SK-N-SH (cell line): ENCODE measurements around the gene SLC29A1. TPM values are rescaled to one million over a fixed set of nuclear protein-coding genes. Genes with fewer than 3 reads are reported as not detected.

ENCODE experiments used
- CHD2 ChIP-seq: fragments of 150-350 bp; IDR thresholded peaks from 2 replicates; pipeline ENCODE4 v1.6.1; 2018; ENCODE audit warnings: low read length; ENCODE audit not compliant: partially characterized antibody
- FOSL2 ChIP-seq: IDR thresholded peaks from 2 replicates; pipeline ENCODE4 v1.4.0; 2012; ENCODE audit warnings: low read depth, mild to moderate bottlenecking, moderate library complexity, borderline replicate concordance
- FOXJ3 ChIP-seq: sonication (generic); formaldehyde crosslinking; IDR thresholded peaks from 2 replicates; pipeline ENCODE4 v1.5.1; 2020; ENCODE audit warnings: mild to moderate bottlenecking, missing genetic modification reagents
- MXI1 ChIP-seq: IDR thresholded peaks from 2 replicates; pipeline ENCODE4 v1.6.1; 2012; ENCODE audit warnings: mild to moderate bottlenecking, low read depth, low read length, improper control_type of control experiment
- NFIC ChIP-seq: IDR thresholded peaks from 2 replicates; pipeline ENCODE4 v1.4.0; 2012; ENCODE audit warnings: borderline replicate concordance
- NRF1 ChIP-seq: IDR thresholded peaks from 2 replicates; pipeline ENCODE4 v1.6.1; 2012; ENCODE audit warnings: low read depth, mild to moderate bottlenecking, low read length
- RAD21 ChIP-seq: IDR thresholded peaks from 2 replicates; pipeline ENCODE4 v1.6.1; 2012; ENCODE audit warnings: mild to moderate bottlenecking, low read length
- RCOR1 ChIP-seq: fragments of 150-350 bp; IDR thresholded peaks from 2 replicates; pipeline ENCODE4 v1.6.1; 2017; ENCODE audit warnings: antibody characterized with exemption, low read length
- SMC3 ChIP-seq: IDR thresholded peaks from 2 replicates; pipeline ENCODE4 v1.6.1; 2012; ENCODE audit warnings: low read depth, low read length, improper control_type of control experiment
- TAF1 ChIP-seq: IDR thresholded peaks from 2 replicates; pipeline ENCODE4 v1.6.1; 2012; ENCODE audit warnings: low read depth, mild to moderate bottlenecking, low read length, moderate library complexity, borderline replicate concordance
- YY1 ChIP-seq: IDR thresholded peaks from 2 replicates; pipeline ENCODE4 v1.4.0; 2012; ENCODE audit warnings: low read depth, mild to moderate bottlenecking
- polyA plus RNA-seq, 3 experiments: library from polyadenylated mRNA; depleted of rRNA; stranded (reverse); fragments of >200 nt; gene quantifications; 2 replicates each; pipeline ENCODE4 v1.2.3, GENCODE V29; 2012
- TF ChIP-seq, protein P1 (sequence below): IDR thresholded peaks from 2 replicates; pipeline ENCODE4 v1.4.0; 2012; ENCODE audit warnings: low read depth
- TF ChIP-seq, protein P2 (sequence below): IDR thresholded peaks from 2 replicates; pipeline ENCODE4 v1.4.0; 2012; ENCODE audit warnings: low read depth, borderline replicate concordance
- TF ChIP-seq, protein P3 (sequence below): IDR thresholded peaks from 2 replicates; pipeline ENCODE4; 2012
- TF ChIP-seq, protein P4 (sequence below): IDR thresholded peaks from 2 replicates; pipeline ENCODE4 v1.4.0; 2012; ENCODE audit warnings: low read depth, borderline replicate concordance
- TF ChIP-seq, protein P5 (sequence below): fragments of 150-350 bp; IDR thresholded peaks from 2 replicates; pipeline ENCODE4 v1.6.1; 2017; ENCODE audit warnings: antibody characterized with exemption, low read length, low read depth, borderline replicate concordance
- TF ChIP-seq, protein P6 (sequence below): IDR thresholded peaks from 2 replicates; pipeline ENCODE4 v1.6.1; 2012; ENCODE audit warnings: mild to moderate bottlenecking, low read depth, low read length, moderate library complexity

The SLC29A1 gene
- polyA plus RNA-seq, 1 of the 3 experiments (the other 2 are of a cell fraction): 44.5 TPM

DNA sequence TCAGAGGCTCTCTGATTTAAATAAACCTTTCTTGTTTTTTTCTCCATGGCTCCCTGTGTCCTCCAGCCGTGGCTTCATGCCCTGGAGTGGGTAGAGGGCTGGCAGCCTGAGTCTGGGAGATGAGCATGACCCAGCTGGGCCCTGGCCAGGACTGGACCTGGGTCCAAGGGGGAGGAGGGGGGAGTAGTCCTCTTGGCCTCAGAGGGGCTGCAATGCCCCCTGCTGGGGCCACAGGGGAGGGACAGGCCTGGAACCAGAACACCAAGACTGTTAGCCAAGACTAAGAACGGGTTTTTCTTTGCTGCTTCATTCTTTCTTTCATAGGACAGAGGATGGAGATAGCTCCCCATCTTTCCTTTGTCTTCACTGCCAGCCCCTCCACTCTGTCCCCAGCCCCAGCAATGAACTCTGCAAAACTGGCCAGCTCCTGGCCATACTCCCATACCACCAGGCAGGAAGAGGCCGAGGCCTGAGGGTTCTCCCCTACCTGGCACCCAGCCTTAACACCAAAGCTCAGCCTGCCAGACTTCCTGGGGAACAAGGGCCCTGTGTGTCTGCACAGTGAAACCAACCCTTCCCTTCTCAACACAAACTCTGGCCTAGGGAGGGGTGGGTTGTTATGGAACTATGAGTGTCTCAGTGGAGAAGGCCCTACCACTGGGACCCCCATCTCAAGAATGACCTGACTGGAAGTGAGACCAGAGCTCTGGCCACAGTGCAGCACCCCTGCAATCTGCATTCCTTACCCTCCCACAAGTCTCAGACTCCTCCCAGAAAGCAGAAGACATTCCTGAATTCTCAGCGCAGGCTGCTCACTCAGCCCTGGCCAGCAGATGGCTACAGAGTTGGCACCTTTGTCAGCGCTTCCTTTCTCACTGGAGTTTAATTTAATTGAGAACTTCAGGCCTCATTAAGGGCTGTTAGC lies 11.0 kb downstream of the SLC29A1 start (continued):
- TF ChIP-seq TAF1 (peak; percentile 5; the same call in 1 of the 2 replicates), FOSL2 (no peak), YY1 (no peak), NFIC (peak; percentile 81), RCOR1 (no peak; the same call in 1 of the 2 replicates), FOXJ3 (CRISPR knock-in tag) (no peak; the same call in 1 of the 2 replicates), MXI1 (peak; percentile 80), NRF1 (no peak), CHD2 (peak; percentile 73), SMC3 (peak; percentile 86), RAD21 (peak; percentile 91)
- TF ChIP-seq, protein P1, sequence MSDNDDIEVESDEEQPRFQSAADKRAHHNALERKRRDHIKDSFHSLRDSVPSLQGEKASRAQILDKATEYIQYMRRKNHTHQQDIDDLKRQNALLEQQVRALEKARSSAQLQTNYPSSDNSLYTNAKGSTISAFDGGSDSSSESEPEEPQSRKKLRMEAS: no peak
- TF ChIP-seq, protein P2, sequence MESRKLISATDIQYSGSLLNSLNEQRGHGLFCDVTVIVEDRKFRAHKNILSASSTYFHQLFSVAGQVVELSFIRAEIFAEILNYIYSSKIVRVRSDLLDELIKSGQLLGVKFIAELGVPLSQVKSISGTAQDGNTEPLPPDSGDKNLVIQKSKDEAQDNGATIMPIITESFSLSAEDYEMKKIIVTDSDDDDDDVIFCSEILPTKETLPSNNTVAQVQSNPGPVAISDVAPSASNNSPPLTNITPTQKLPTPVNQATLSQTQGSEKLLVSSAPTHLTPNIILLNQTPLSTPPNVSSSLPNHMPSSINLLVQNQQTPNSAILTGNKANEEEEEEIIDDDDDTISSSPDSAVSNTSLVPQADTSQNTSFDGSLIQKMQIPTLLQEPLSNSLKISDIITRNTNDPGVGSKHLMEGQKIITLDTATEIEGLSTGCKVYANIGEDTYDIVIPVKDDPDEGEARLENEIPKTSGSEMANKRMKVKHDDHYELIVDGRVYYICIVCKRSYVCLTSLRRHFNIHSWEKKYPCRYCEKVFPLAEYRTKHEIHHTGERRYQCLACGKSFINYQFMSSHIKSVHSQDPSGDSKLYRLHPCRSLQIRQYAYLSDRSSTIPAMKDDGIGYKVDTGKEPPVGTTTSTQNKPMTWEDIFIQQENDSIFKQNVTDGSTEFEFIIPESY: no peak
- TF ChIP-seq, protein P3, sequence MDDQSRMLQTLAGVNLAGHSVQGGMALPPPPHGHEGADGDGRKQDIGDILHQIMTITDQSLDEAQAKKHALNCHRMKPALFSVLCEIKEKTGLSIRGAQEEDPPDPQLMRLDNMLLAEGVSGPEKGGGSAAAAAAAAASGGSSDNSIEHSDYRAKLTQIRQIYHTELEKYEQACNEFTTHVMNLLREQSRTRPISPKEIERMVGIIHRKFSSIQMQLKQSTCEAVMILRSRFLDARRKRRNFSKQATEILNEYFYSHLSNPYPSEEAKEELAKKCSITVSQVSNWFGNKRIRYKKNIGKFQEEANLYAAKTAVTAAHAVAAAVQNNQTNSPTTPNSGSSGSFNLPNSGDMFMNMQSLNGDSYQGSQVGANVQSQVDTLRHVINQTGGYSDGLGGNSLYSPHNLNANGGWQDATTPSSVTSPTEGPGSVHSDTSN: no peak
- TF ChIP-seq, protein P4, sequence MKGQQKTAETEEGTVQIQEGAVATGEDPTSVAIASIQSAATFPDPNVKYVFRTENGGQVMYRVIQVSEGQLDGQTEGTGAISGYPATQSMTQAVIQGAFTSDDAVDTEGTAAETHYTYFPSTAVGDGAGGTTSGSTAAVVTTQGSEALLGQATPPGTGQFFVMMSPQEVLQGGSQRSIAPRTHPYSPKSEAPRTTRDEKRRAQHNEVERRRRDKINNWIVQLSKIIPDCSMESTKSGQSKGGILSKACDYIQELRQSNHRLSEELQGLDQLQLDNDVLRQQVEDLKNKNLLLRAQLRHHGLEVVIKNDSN: no peak
- TF ChIP-seq, protein P5, sequence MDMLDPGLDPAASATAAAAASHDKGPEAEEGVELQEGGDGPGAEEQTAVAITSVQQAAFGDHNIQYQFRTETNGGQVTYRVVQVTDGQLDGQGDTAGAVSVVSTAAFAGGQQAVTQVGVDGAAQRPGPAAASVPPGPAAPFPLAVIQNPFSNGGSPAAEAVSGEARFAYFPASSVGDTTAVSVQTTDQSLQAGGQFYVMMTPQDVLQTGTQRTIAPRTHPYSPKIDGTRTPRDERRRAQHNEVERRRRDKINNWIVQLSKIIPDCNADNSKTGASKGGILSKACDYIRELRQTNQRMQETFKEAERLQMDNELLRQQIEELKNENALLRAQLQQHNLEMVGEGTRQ: no peak
- TF ChIP-seq, protein P6, sequence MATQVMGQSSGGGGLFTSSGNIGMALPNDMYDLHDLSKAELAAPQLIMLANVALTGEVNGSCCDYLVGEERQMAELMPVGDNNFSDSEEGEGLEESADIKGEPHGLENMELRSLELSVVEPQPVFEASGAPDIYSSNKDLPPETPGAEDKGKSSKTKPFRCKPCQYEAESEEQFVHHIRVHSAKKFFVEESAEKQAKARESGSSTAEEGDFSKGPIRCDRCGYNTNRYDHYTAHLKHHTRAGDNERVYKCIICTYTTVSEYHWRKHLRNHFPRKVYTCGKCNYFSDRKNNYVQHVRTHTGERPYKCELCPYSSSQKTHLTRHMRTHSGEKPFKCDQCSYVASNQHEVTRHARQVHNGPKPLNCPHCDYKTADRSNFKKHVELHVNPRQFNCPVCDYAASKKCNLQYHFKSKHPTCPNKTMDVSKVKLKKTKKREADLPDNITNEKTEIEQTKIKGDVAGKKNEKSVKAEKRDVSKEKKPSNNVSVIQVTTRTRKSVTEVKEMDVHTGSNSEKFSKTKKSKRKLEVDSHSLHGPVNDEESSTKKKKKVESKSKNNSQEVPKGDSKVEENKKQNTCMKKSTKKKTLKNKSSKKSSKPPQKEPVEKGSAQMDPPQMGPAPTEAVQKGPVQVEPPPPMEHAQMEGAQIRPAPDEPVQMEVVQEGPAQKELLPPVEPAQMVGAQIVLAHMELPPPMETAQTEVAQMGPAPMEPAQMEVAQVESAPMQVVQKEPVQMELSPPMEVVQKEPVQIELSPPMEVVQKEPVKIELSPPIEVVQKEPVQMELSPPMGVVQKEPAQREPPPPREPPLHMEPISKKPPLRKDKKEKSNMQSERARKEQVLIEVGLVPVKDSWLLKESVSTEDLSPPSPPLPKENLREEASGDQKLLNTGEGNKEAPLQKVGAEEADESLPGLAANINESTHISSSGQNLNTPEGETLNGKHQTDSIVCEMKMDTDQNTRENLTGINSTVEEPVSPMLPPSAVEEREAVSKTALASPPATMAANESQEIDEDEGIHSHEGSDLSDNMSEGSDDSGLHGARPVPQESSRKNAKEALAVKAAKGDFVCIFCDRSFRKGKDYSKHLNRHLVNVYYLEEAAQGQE: no peak
- TF ChIP-seq, all 33 proteins: peak for 11
